Globus pallidus (tissue), 1 donor: Measurements from ENCODE around the gene ACACA.

Experiments
- DNase-seq: peaks from one replicate; pipeline ENCODE4 v3.0.0-alpha.2; 2015; ENCODE audit warnings: low spot score

Gene ACACA

GRCh38 chr17:37131669-37132611, 274.7 kb downstream of the ACACA start:
- no peak for DNase-seq

DNA sequence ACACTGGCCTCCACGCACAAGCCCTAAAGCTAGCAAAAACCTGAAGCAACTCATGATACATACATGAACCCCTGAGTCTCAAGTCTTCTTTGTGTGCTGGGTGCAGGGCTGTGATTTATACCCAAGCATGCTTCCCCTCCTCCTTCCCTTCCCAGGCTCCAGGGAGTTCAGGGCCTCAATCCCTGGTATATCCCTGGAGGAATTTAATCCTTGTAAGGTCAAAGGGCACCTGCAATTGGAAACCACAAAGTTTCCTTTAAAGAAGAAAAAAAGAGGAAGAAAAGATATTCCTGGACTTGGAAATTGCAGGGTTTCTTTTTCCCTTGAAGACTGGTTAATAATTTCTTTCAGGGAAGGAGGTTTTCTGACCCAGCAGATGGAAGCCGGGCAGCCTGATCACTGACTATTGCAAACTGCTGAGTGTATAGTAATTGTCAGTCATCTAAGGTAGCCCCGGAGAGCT, 275.6 kb downstream of the ACACA start:
- DNase-seq, result no peak

DNA sequence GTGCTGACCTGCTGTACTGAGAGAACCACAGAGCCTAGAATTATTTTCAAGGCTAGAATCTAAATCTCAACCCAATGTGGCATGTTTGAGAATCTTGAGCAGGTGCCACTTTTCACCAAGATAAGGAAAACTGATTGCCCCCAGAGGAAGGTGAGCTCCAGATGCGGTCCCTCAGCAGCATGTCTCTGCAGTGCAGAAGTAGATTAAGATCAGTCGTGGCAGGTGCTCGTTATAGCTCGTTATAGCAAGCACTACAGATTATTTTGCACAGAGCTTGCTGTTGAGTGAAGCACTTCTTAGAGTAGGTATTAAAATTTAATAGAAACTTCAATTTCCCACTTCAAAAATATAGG, 281.8 kb downstream of the ACACA start:
- no peak for DNase-seq

- DNase-seq, result no peak
Measured at GRCh38 chr17:37123941-37124820, 282.5 kb downstream of the ACACA start.

DNA sequence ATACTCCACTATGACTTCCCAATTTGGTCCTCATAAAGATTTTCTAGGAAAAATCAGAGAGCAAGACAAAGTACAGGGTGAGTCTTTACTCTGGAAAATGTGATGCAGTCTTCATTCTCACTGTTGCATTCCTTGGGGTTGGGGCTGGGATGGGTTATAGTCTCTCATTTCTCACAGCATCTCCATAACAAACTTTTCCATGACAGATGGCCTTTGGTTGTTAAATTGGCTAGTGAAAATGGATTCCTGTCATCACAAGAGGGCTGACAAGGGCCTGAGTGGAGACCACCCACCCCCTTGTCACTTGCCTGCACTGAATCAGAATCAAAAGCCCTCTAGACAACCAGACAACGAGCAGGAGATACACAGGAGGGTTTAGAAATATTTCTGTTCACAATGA, 283.2 kb downstream of the ACACA start:
- DNase-seq, result no peak

DNA sequence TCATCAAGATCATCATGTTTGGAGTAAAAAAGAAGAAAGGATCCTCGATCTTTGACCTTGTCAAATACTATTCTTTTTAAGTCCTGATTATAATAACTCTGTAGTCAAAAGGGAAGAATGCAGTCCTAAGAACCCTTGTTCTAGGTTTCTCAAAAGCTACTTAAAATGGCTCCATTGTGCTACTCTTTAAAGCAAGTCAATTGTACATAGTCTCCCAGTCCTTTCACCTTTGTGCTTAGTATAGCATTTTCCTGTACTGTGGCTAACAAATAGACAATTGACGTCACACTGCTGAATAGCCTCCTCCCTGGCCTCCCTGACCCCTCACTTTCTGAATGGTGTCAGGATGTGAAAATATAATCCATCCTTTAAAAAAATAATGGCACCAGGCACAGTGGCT, 285.0 kb downstream of the ACACA start:
- DNase-seq, result no peak

- DNase-seq, result no peak
Measured at GRCh38 chr17:37118366-37119137, 288.1 kb downstream of the ACACA start.

GRCh38 chr17:37117373-37118142, 289.1 kb downstream of the ACACA start:
- DNase-seq, result no peak

- DNase-seq, result no peak
Measured at GRCh38 chr17:37116671-37117185, 289.9 kb downstream of the ACACA start.

DNA sequence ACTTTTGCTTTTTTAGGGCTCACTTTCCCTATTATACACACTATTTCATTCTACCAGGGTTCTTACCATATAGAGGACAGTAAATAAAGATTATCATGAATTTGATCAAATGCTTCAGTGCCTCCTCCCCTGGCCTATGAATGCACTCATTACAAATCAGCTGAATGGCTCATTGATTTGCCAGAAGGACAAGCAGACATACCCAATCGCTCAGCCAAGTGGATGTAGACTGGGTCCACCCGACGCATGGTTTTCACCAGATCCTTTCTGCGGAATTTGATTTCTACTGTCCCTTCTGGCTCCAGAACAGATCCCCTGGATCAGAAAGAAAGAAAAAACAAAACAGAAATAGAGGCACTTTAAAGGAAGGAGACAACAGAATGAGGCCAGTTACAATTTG, 295.3 kb downstream of the ACACA start:
- DNase-seq, result peak; percentile 84

GRCh38 chr17:37110746-37111145, 295.9 kb downstream of the ACACA start:
- no peak for DNase-seq

GRCh38 chr17:37109731-37110710, 296.6 kb downstream of the ACACA start:
- no peak for DNase-seq

DNA sequence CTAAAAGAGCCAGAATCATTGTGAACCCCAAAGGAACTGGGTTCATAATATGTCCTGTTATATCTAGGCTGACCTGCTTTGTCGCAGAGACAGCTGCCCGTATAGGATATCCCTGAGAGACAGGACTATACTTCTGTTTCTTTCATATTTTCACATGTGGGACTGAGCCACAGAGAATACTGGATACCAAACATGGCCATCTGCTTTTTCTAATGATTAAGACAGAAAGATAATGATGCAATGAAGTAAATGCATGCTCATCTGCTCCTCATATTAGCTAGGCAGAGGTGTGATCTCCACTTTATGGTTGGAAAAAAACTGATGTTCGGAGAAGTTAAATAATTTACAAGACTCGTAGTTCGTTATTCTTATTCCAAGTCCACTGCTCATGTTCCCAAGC, 297.5 kb downstream of the ACACA start:
- no peak for DNase-seq

GRCh38 chr17:37107406-37108083, 299.1 kb downstream of the ACACA start:
- DNase-seq, result peak; percentile 66

GRCh38 chr17:37106049-37106448, 300.6 kb downstream of the ACACA start:
- DNase-seq, result no peak

- DNase-seq, result no peak
Measured at GRCh38 chr17:37103231-37103630, 303.4 kb downstream of the ACACA start.

DNA sequence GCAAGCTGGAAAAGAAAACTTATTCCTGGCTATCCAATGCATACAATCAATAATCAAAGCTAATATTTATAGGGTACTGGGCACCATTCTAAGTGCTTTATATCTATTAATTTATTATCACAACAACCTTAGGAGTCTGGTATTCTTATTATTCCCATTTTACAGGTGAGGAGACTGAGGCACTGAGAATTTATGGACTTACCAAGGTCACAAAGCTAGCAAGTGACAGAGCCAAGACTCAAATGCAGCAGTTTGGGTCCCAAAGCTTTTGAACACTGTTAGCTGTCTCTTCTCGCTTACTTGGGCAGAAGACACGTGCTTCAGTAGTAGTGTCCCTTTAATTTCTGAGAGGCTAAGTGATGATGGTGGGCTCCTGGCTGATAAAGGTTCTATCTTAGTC, 305.3 kb downstream of the ACACA start:
- no peak for DNase-seq

GRCh38 chr17:37100231-37100630, 306.4 kb downstream of the ACACA start:
- no peak for DNase-seq
